Liver (tissue), 9 donors: Measurements from ENCODE around the gene ARID3C. TPM values are rescaled to one million over a fixed set of nuclear protein-coding genes. Genes with fewer than 3 reads are reported as not detected.

Source experiments
- DNase-seq: peaks from one replicate; pipeline ENCODE4 v3.0.0-alpha.2; 2017; ENCODE audit warnings: low spot score
- H3K27ac ChIP-seq, 2 donors: one replicate each; pipeline ENCODE4 v1.7.0; 2013; ENCODE audit warnings: inconsistent platforms in 2 of 2, low read length in 2 of 2, control low read depth in 1 of 2, low read depth in 1 of 2, mild to moderate bottlenecking in 1 of 2
- H3K27me3 ChIP-seq, 4 donors: one replicate each; pipeline versions ENCODE4 v1.6.1 to v1.7.0; 2013; ENCODE audit warnings: low read length in 3 of 4, inconsistent platforms in 1 of 4, mild to moderate bottlenecking in 1 of 4, moderate library complexity in 1 of 4; ENCODE audit not compliant: control insufficient read depth in 4 of 4, insufficient read depth in 4 of 4
- H3K36me3 ChIP-seq, 4 donors: one replicate each; pipeline versions ENCODE4 v1.6.1 to v1.7.0; 2013; ENCODE audit warnings: low read length in 3 of 4, mild to moderate bottlenecking in 3 of 4, low read depth in 1 of 4, moderate library complexity in 1 of 4; ENCODE audit not compliant: control insufficient read depth in 4 of 4, insufficient read depth in 3 of 4
- H3K4me1 ChIP-seq, 4 donors: one replicate each; pipeline versions ENCODE4 v1.6.1 to v1.7.0; 2013; ENCODE audit warnings: low read length in 3 of 4, mild to moderate bottlenecking in 3 of 4, moderate library complexity in 1 of 4; ENCODE audit not compliant: control insufficient read depth in 4 of 4, insufficient read depth in 4 of 4
- H3K4me3 ChIP-seq, 3 donors: one replicate each; pipeline versions ENCODE4 v1.6.1 to v1.7.0; 2013; ENCODE audit warnings: low read length in 3 of 3, control low read depth in 1 of 3, low read depth in 1 of 3, mild to moderate bottlenecking in 1 of 3
- H3K9ac ChIP-seq, 2 donors: one replicate each; pipeline ENCODE4 v1.7.0; 2013; ENCODE audit warnings: low read length in 2 of 2, mild to moderate bottlenecking in 2 of 2, moderate library complexity in 2 of 2, control low read depth in 1 of 2, low read depth in 1 of 2
- H3K9me3 ChIP-seq, 4 donors: one replicate each; pipeline versions ENCODE4 v1.6.1 to v1.7.0; 2013; ENCODE audit warnings: low read length in 3 of 4; ENCODE audit not compliant: control insufficient read depth in 4 of 4
- ATF3 ChIP-seq: IDR thresholded peaks from 2 replicates; pipeline ENCODE4 v1.6.1; 2016; ENCODE audit warnings: antibody characterized with exemption
- EGR1 ChIP-seq, 2 donors: IDR thresholded peaks; 2 replicates each; pipeline ENCODE4 v1.6.1; 2016 to 2018; ENCODE audit warnings: antibody characterized with exemption in 2 of 2, low read depth in 2 of 2
- FOXA1 ChIP-seq: IDR thresholded peaks from 2 replicates; pipeline ENCODE4 v1.6.1; 2016; ENCODE audit warnings: antibody characterized with exemption
- FOXA2 ChIP-seq: IDR thresholded peaks from 2 replicates; pipeline ENCODE4 v1.6.1; 2016; ENCODE audit warnings: antibody characterized with exemption
- GABPA ChIP-seq, 2 donors: IDR thresholded peaks in 1 of 2; conservative IDR thresholded peaks in 1 of 2; 2 replicates each; pipeline ENCODE4 v1.6.1; 2016; ENCODE audit warnings: antibody characterized with exemption in 2 of 2, mild to moderate bottlenecking in 1 of 2, moderate library complexity in 1 of 2
- HNF4A ChIP-seq, 2 donors: conservative IDR thresholded peaks; 2 replicates each; pipeline ENCODE4 v1.6.1; 2016; ENCODE audit warnings: antibody characterized with exemption in 2 of 2, mild to moderate bottlenecking in 2 of 2
- HNF4G ChIP-seq: IDR thresholded peaks from 2 replicates; pipeline ENCODE4 v1.6.1; 2016; ENCODE audit warnings: antibody characterized with exemption
- JUND ChIP-seq, 2 donors: IDR thresholded peaks; 2 replicates each; pipeline ENCODE4 v1.6.1; 2016; ENCODE audit warnings: antibody characterized with exemption in 2 of 2
- MAX ChIP-seq: IDR thresholded peaks from 2 replicates; pipeline ENCODE4 v1.6.1; 2016; ENCODE audit warnings: antibody characterized with exemption
- NR2F2 ChIP-seq: IDR thresholded peaks from 2 replicates; pipeline ENCODE4 v1.6.1; 2016; ENCODE audit warnings: antibody characterized with exemption
- RAD21 ChIP-seq, 2 donors: IDR thresholded peaks; 2 replicates each; pipeline ENCODE4 v1.6.1; 2016; ENCODE audit warnings: antibody characterized with exemption in 2 of 2, mild to moderate bottlenecking in 2 of 2
- REST ChIP-seq: IDR thresholded peaks from 2 replicates; pipeline ENCODE4 v1.6.1; 2016; ENCODE audit warnings: antibody characterized with exemption, mild to moderate bottlenecking
- RXRA ChIP-seq, 2 donors: IDR thresholded peaks; 2 replicates each; pipeline ENCODE4 v1.6.1; 2017 to 2018; ENCODE audit warnings: antibody characterized with exemption in 2 of 2, mild to moderate bottlenecking in 1 of 2
- SP1 ChIP-seq: IDR thresholded peaks from 2 replicates; pipeline ENCODE4 v1.6.1; 2018; ENCODE audit warnings: antibody characterized with exemption, mild to moderate bottlenecking
- TAF1 ChIP-seq: conservative IDR thresholded peaks from 2 replicates; pipeline ENCODE4 v1.6.1; 2016; ENCODE audit warnings: antibody characterized with exemption, mild to moderate bottlenecking
- YY1 ChIP-seq: IDR thresholded peaks from 2 replicates; pipeline ENCODE4 v1.6.1; 2016; ENCODE audit warnings: antibody characterized with exemption, mild to moderate bottlenecking
- ZBTB33 ChIP-seq: IDR thresholded peaks from 2 replicates; pipeline ENCODE4 v1.6.1; 2016; ENCODE audit warnings: antibody characterized with exemption
- WGBS: extraction: QIAGEN DNeasy Blood & Tissue Kit; methylation state at CpG from one replicate; pipeline ENCODE4 v1.1.7; 2013; 5-methylcytosine and 5-hydroxymethylcytosine counted together
- polyA plus RNA-seq, 2 donors: library from polyadenylated mRNA; stranded (reverse) in 1 of 2; unstranded in 1 of 2; fragments of 200-250 nt in 1 of 2; fragments of >200 nt in 1 of 2; fragmentation: Nextera tagmentation in 1 of 2; extraction: Ambion mirVana in 1 of 2; gene quantifications; one replicate each; pipeline versions ENCODE4 v1.2.1 to v1.2.3, GENCODE V29; 2013 to 2015
- total RNA-seq, 2 donors: library from RNA; depleted of rRNA; stranded (reverse); fragments of >200 nt; gene quantifications; one replicate each; pipeline ENCODE4 v1.2.3, GENCODE V29; 2014
- donor health status: healthy.
- donor health status: healthy.
- donor health status: healthy.
- donor health status: healthy.
- donor health status: healthy.

ARID3C gene
- total and polyA plus RNA-seq, 4 donors, result 0.58 to 2.6 (median 1.7) TPM

- H3K4me1 ChIP-seq, result peaks cover 6 to 22% (median 17%) of the 10 kb centered on the region in 4 donors
- H3K36me3 ChIP-seq, result peaks cover 0 to 11% (median 0%) of the 10 kb centered on the region in 4 donors
- no peaks in the 10 kb centered on the region for H3K27me3 ChIP-seq
- no peak for TF ChIP-seq HNF4G
- no peak for TF ChIP-seq YY1
- no peak for TF ChIP-seq ATF3
- no peak for TF ChIP-seq HNF4A (conservative IDR thresholded peaks at IDR 0.05)
- TF ChIP-seq REST, result no peak
- TF ChIP-seq FOXA1, result no peak
- no peak for TF ChIP-seq FOXA2
- no peak for TF ChIP-seq ZBTB33
- TF ChIP-seq JUND (IDR thresholded peaks at IDR 0.05), result no peak
- no peak for TF ChIP-seq RXRA (IDR thresholded peaks at IDR 0.05)
- no peak for TF ChIP-seq TAF1
- no peak for TF ChIP-seq NR2F2
- no peak for TF ChIP-seq MAX
- no peak for TF ChIP-seq SP1
- no peak for TF ChIP-seq EGR1 (IDR thresholded peaks at IDR 0.05; ENCODE audit: low read depth in 2 of 2)
- no peak for TF ChIP-seq RAD21 (IDR thresholded peaks at IDR 0.05)
- no peak overlapping the region for H3K9ac ChIP-seq
- H3K9me3 ChIP-seq, result no peaks in the 10 kb centered on the region
- no peak overlapping the region for H3K4me3 ChIP-seq
- 92% methylated on average over 5 of the region's 5 CpGs for WGBS
- no peak overlapping the region for H3K27ac ChIP-seq
- DNase-seq, result no peak
Measured at GRCh38 chr9:34656992-34657391, 28.1 kb upstream of the ARID3C start.

- WGBS, result 88% methylated on average over 5 of the region's 5 CpGs
- no peak for TF ChIP-seq RAD21 (IDR thresholded peaks at IDR 0.05)
- TF ChIP-seq GABPA (IDR thresholded peaks at IDR 0.05 in 1 of 2, conservative IDR thresholded peaks at IDR 0.05 in 1 of 2), result no peak
- no peak for TF ChIP-seq TAF1
- TF ChIP-seq REST, result no peak
- TF ChIP-seq JUND (IDR thresholded peaks at IDR 0.05), result no peak
- no peak for TF ChIP-seq HNF4G
- TF ChIP-seq ATF3, result no peak
- TF ChIP-seq MAX, result no peak
- TF ChIP-seq FOXA1, result no peak
- no peak for TF ChIP-seq ZBTB33
- TF ChIP-seq EGR1 (IDR thresholded peaks at IDR 0.05; ENCODE audit: low read depth in 2 of 2), result no peak
- H3K9me3 ChIP-seq, result no peaks in the 10 kb centered on the region
- no peak overlapping the region for H3K27ac ChIP-seq
- H3K4me3 ChIP-seq, result no peak overlapping the region
- H3K36me3 ChIP-seq, result peaks cover 0 to 10% (median 0%) of the 10 kb centered on the region in 4 donors
- H3K9ac ChIP-seq, result no peak overlapping the region
- H3K27me3 ChIP-seq, result no peaks in the 10 kb centered on the region
- DNase-seq, result no peak
- peaks cover 8 to 37% (median 31%) of the 10 kb centered on the region in 4 donors for H3K4me1 ChIP-seq
Measured at GRCh38 chr9:34655394-34655793, 26.5 kb upstream of the ARID3C start.
